SK-N-MC (cell line): ENCODE data around the gene MLYCD.

Experiments used
- EZH2 ChIP-seq: fragments of 200-600 bp; sonication (generic); IDR thresholded peaks from one replicate; pipeline ENCODE4 v1.6.1; 2017; ENCODE audit warnings: antibody characterized with exemption
- FOXP2 ChIP-seq: optimal IDR thresholded peaks from 2 replicates; pipeline ENCODE3; 2011; ENCODE audit warnings: mild to moderate bottlenecking, moderate library complexity; ENCODE audit not compliant: insufficient read depth; ENCODE audit errors: extremely low read length, control extremely low read depth
- POLR2AphosphoS5 ChIP-seq: IDR thresholded peaks from 2 replicates; pipeline ENCODE4 v1.6.1; 2012; ENCODE audit warnings: mild to moderate bottlenecking, low read depth, low read length, borderline replicate concordance

DNA sequence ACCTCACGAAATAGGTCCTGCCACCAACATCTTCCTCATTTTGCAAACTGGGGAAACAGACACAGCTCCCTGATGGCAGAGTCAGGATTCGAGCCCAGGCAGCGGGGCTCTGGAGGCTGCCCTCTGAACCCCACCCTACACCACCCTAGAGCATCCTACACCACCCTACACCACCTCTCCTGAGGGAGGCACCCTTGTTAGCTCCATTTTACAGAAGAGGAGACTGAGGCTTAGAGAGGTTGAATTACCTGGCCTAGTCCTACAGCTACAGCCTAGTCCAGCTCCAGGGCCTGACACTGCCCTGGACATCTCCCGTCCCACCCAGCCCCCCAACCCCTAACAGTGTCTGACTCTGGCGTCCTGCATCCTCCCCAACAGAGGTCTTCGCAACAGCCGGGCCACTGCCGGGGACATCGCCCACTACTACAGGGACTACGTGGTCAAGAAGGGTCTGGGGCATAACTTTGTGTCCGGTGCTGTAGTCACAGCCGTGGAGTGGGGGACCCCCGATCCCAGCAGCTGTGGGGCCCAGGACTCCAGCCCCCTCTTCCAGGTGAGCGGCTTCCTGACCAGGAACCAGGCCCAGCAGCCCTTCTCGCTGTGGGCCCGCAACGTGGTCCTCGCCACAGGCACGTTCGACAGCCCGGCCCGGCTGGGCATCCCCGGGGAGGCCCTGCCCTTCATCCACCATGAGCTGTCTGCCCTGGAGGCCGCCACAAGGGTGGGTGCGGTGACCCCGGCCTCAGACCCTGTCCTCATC is 65.9 kb downstream of the MLYCD start:
- TF ChIP-seq POLR2AphosphoS5 (no peak), EZH2 (no peak), FOXP2 (no peak)
